Peyer's patch (tissue), 4 donors: ENCODE results near the gene OR2C1. TPM values are rescaled to one million over a fixed set of nuclear protein-coding genes. Genes with fewer than 3 reads are reported as not detected.
A peak's percentile ranks its signal among the peaks of the same experiment; 100 is the strongest.

ENCODE experiments used
- DNase-seq, 3 donors: peaks; one replicate each; pipeline ENCODE4 v3.0.0-alpha.2; 2017 to 2019
- H3K27ac ChIP-seq, 4 donors: fragments of 200-600 bp; sonication (generic); one replicate each; pipeline ENCODE4 v1.5.1; 2016 to 2019
- H3K27me3 ChIP-seq, 2 donors: fragments of 200-600 bp; sonication (generic); one replicate each; pipeline ENCODE4 v1.5.1; 2019
- H3K36me3 ChIP-seq, 3 donors: fragments of 200-600 bp; sonication (generic); one replicate each; pipeline ENCODE4 v1.5.1; 2016 to 2019
- H3K4me1 ChIP-seq, 4 donors: fragments of 200-600 bp; sonication (generic); one replicate each; pipeline ENCODE4 v1.5.1; 2016 to 2019
- H3K4me3 ChIP-seq, 4 donors: fragments of 200-600 bp; sonication (generic); 1 replicate in 3 of 4; 2 replicates in 1 of 4; pipeline ENCODE4 v1.5.1; 2016 to 2019; ENCODE audit warnings: mild to moderate bottlenecking in 1 of 4
- H3K9me3 ChIP-seq, 4 donors: fragments of 200-600 bp; sonication (generic); one replicate each; pipeline ENCODE4 v1.5.1; 2016 to 2019; ENCODE audit warnings: mild to moderate bottlenecking in 1 of 4
- POLR2A ChIP-seq, 2 donors: fragments of 450-650 bp; IDR thresholded peaks; one replicate each; pipeline ENCODE4 v1.5.1; 2017; ENCODE audit warnings: antibody characterized with exemption in 2 of 2, mild to moderate bottlenecking in 2 of 2, moderate library complexity in 2 of 2
- total RNA-seq, 4 donors: library from RNA; depleted of rRNA; stranded (reverse); fragments of >200 nt; gene quantifications; one replicate each; pipeline ENCODE4 v1.1.0, GENCODE V29; 2016
- TF ChIP-seq, protein P1 (sequence below), 6 experiments: fragments of 450-650 bp in 4 of 6; fragments of 200-600 bp in 2 of 6; sonication (generic) in 1 of 6; IDR thresholded peaks; one replicate each; pipeline ENCODE4 v1.5.1; 2017 to 2019; ENCODE audit warnings: antibody characterized with exemption in 6 of 6, mild to moderate bottlenecking in 3 of 6, moderate library complexity in 1 of 6

Gene OR2C1
- total RNA-seq, 4 donors from 2014 or later, result not detected

DNA sequence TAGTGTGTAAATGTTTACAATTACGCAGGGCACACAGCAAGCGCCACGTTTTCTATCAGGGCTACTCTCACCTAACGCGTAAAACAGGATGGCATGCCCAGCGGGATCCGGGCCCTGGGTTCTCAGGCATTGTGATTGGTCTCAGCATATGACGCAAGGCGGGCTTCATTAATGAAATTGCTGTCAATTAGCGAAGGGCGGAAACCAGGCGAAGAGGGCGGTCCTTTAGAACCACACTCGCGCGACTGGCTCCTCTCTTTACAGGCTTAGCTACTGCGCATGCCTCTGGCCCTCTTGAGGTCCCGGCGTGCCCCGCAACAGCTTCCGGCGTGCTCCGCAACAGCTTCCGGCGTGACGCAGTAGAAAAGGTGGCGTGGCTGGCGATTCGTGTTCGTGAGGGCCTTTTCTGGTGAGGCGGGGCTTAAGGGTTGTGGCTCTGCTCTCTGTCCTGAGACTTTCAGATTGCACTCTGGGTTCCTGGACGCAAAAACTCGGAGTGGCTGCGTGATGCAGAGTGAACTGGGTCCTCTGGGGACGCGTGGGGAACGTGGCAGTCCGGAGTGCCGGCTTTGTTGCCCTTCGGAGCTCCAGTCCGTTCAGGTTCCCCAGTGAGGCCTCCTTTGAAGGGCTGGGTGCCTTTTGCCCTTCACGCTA is 9.2 kb downstream of the OR2C1 start:
- H3K27me3 ChIP-seq, result no peaks in the 10 kb centered on the region
- peak; percentile 70 to 83 (median 74) for DNase-seq
- H3K4me3 ChIP-seq, result peak overlapping the region; percentile 41 to 54 (median 43)
- no peaks in the 10 kb centered on the region for H3K4me1 ChIP-seq
- no peaks in the 10 kb centered on the region for H3K36me3 ChIP-seq
- H3K9me3 ChIP-seq, result peaks cover 0 to 21% (median 1%) of the 10 kb centered on the region in 4 donors
- peak overlapping the region; percentile 35 to 84 (median 59) for H3K27ac ChIP-seq
- TF ChIP-seq, protein P1, sequence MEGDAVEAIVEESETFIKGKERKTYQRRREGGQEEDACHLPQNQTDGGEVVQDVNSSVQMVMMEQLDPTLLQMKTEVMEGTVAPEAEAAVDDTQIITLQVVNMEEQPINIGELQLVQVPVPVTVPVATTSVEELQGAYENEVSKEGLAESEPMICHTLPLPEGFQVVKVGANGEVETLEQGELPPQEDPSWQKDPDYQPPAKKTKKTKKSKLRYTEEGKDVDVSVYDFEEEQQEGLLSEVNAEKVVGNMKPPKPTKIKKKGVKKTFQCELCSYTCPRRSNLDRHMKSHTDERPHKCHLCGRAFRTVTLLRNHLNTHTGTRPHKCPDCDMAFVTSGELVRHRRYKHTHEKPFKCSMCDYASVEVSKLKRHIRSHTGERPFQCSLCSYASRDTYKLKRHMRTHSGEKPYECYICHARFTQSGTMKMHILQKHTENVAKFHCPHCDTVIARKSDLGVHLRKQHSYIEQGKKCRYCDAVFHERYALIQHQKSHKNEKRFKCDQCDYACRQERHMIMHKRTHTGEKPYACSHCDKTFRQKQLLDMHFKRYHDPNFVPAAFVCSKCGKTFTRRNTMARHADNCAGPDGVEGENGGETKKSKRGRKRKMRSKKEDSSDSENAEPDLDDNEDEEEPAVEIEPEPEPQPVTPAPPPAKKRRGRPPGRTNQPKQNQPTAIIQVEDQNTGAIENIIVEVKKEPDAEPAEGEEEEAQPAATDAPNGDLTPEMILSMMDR (IDR thresholded peaks at IDR 0.05), result no peak
- TF ChIP-seq POLR2A (IDR thresholded peaks at IDR 0.05), result no peak

DNA sequence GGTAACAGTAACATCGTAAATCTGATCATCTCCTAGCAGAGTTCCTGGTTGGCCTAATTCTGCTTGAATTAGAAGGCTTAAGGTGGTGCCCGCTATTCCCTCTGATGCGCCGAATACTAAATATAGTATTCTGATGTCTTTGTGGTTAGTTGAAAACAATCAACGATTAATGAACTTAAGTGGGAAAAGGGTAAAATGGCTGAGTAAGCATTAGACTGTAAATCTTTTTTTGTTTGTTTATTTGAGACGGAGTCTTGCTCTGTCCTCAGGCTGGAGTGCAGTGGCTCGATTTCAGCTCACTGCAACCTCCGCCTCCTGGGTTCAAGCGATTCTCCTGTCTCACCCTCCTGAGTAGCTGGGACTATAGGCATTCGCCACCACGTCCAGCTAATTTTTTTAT is 13.4 kb downstream of the OR2C1 start:
- no peaks in the 10 kb centered on the region for H3K27me3 ChIP-seq

DNA sequence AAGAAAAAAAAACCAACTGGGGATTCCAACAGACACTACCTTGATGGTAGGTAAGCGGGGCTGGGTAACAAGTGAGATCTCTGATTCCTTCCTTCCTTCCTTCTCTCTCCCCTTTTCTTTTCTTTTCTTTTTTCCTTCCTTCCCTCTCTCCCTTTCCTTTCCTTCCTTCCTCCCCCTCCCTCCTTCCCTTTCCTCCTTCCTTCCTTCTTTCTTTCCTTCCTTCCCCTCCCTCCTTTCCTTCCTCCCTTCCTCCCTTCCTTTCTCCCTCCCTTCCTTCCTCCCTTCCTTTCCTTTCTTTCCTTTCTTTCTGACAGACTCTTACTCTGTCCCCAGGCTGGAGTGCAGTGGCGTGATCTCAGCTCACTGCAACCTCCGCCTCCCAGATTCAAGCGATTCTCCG is 20.0 kb downstream of the OR2C1 start:
- H3K4me3 ChIP-seq, result no peak overlapping the region
- TF ChIP-seq POLR2A (IDR thresholded peaks at IDR 0.05), result no peak
- TF ChIP-seq, protein P1 (IDR thresholded peaks at IDR 0.05), result no peak
- DNase-seq, result no peak
- no peak overlapping the region for H3K27ac ChIP-seq
- no peaks in the 10 kb centered on the region for H3K4me1 ChIP-seq
- no peaks in the 10 kb centered on the region for H3K27me3 ChIP-seq
- peaks cover 0 to 33% (median 12%) of the 10 kb centered on the region in 4 donors for H3K9me3 ChIP-seq
- no peaks in the 10 kb centered on the region for H3K36me3 ChIP-seq

More for the DNA sequence above, 13.4 kb downstream of the OR2C1 start:
- peaks cover 0 to 26% (median 0%) of the 10 kb centered on the region in 4 donors for H3K9me3 ChIP-seq
- no peak for TF ChIP-seq POLR2A (IDR thresholded peaks at IDR 0.05)
- TF ChIP-seq, protein P1 (IDR thresholded peaks at IDR 0.05), result no peak
- no peaks in the 10 kb centered on the region for H3K36me3 ChIP-seq
- no peaks in the 10 kb centered on the region for H3K4me1 ChIP-seq
- no peak for DNase-seq
- H3K27ac ChIP-seq, result no peak overlapping the region
- no peak overlapping the region for H3K4me3 ChIP-seq

DNA sequence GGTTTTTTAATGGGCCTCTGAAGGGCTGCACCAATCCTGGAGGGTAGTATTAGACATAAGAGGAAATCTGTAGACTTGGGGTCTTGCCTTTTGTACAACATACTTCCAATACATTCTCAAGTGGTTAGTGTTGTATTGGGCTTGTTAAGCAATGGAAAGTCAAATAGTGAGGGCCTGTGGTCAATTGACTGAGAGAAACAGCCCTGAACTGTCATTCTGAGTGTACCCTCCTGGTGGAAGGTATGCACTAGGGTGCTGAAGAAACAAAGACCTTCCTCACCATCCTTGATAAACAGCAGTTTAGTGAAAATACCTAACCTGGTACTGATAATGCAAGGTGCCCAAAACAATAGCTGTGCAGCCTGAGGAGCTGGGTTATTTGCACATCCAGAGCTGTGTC is 22.2 kb downstream of the OR2C1 start:
- no peaks in the 10 kb centered on the region for H3K4me1 ChIP-seq
- no peak overlapping the region for H3K4me3 ChIP-seq
- no peak overlapping the region for H3K27ac ChIP-seq
- H3K9me3 ChIP-seq, result peaks cover 0 to 51% (median 27%) of the 10 kb centered on the region in 4 donors
- no peaks in the 10 kb centered on the region for H3K27me3 ChIP-seq
- peaks cover 0 to 20% (median under 1%) of the 10 kb centered on the region in 3 donors for H3K36me3 ChIP-seq
- DNase-seq, result no peak
- TF ChIP-seq, protein P1 (IDR thresholded peaks at IDR 0.05), result no peak
- TF ChIP-seq POLR2A (IDR thresholded peaks at IDR 0.05), result no peak

DNA sequence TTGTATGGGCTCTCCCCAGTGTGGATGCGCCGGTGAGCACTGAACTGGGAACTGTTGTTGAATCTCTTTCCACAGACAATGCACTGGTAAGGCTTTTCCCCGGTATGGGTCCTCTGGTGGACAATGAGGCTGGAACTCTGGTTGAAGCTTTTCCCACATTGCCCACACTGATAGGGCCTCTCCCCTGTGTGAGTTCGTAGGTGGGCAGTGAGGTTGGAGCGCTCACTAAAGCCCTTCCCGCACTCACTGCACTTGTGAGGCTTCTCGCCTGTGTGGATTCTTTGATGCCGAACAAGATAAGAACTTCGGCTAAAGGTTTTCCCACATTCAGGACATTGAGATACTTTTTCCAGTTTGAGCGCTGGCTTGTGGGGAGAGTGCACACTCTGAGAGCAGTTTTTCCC is 27.4 kb downstream of the OR2C1 start:
- H3K4me3 ChIP-seq, result no peak overlapping the region
- H3K9me3 ChIP-seq, result peaks cover 0 to 76% (median 40%) of the 10 kb centered on the region in 4 donors
- no peak for DNase-seq
- H3K36me3 ChIP-seq, result peaks cover 6 to 55% (median 10%) of the 10 kb centered on the region in 3 donors
- TF ChIP-seq, protein P1 (IDR thresholded peaks at IDR 0.05), result no peak
- no peak for TF ChIP-seq POLR2A (IDR thresholded peaks at IDR 0.05)
- no peaks in the 10 kb centered on the region for H3K4me1 ChIP-seq
- H3K27me3 ChIP-seq, result no peaks in the 10 kb centered on the region
- no peak overlapping the region for H3K27ac ChIP-seq
